Neuronal stem cell (in vitro differentiated cells): ENCODE measurements around the gene NTNG1.

Source experiments
- DNase-seq: peaks from one replicate; pipeline ENCODE4 v3.0.0-alpha.2; 2013; ENCODE audit warnings: low spot score
- H2AFZ ChIP-seq: one replicate; pipeline ENCODE4 v1.6.1; 2013; ENCODE audit warnings: mild to moderate bottlenecking, low read length, inconsistent platforms
- H2AK5ac ChIP-seq: 2 replicates; pipeline ENCODE4 v1.6.1; 2013; ENCODE audit warnings: low read depth, mild to moderate bottlenecking, inconsistent platforms, low read length, moderate library complexity, mixed read lengths
- H2BK120ac ChIP-seq: 2 replicates; pipeline ENCODE4 v1.6.1; 2013; ENCODE audit warnings: low read depth, mild to moderate bottlenecking, inconsistent platforms, low read length, moderate library complexity, mixed read lengths
- H2BK12ac ChIP-seq: one replicate; pipeline ENCODE4 v1.6.1; 2013; ENCODE audit warnings: low read length, inconsistent platforms
- H2BK15ac ChIP-seq: 2 replicates; pipeline ENCODE4 v1.6.1; 2013; ENCODE audit warnings: mild to moderate bottlenecking, low read length, inconsistent platforms, mixed read lengths
- H2BK5ac ChIP-seq: one replicate; pipeline ENCODE4 v1.6.1; 2013; ENCODE audit warnings: inconsistent platforms, mild to moderate bottlenecking, low read length, moderate library complexity
- H3K14ac ChIP-seq: one replicate; pipeline ENCODE4 v1.6.1; 2013; ENCODE audit warnings: low read length, inconsistent platforms
- H3K18ac ChIP-seq: 2 replicates; pipeline ENCODE4 v1.6.1; 2013; ENCODE audit warnings: low read length, inconsistent platforms
- H3K23ac ChIP-seq: 2 replicates; pipeline ENCODE4 v1.6.1; 2013; ENCODE audit warnings: low read depth, mild to moderate bottlenecking, mixed read lengths, low read length, inconsistent platforms; ENCODE audit not compliant: poor library complexity
- H3K27ac ChIP-seq: replicated peaks from 3 replicates; pipeline ENCODE4 v1.5.1; 2013; ENCODE audit warnings: low read length, inconsistent platforms
- H3K27me3 ChIP-seq, 3 experiments: 2 replicates each; pipeline ENCODE4 v1.6.1; 2013; ENCODE audit warnings: low read length in 3 of 3, mild to moderate bottlenecking in 2 of 3, inconsistent platforms in 1 of 3, low read depth in 1 of 3, mixed read lengths in 1 of 3, moderate library complexity in 1 of 3; ENCODE audit not compliant: control insufficient read depth in 3 of 3, insufficient read depth in 3 of 3
- H3K36me3 ChIP-seq, 2 donors: replicated peaks in 1 of 2; 2 replicates each; pipeline ENCODE4 v1.6.1; 2013; ENCODE audit warnings: low read length in 2 of 2; ENCODE audit not compliant: control insufficient read depth in 2 of 2, insufficient read depth in 2 of 2
- H3K4ac ChIP-seq: 2 replicates; pipeline ENCODE4 v1.6.1; 2013; ENCODE audit warnings: inconsistent platforms, mild to moderate bottlenecking, low read length, moderate library complexity
- H3K4me1 ChIP-seq, 2 donors: 1 replicate in 1 of 2; 2 replicates in 1 of 2; pipeline ENCODE4 v1.6.1; 2013; ENCODE audit warnings: low read length in 2 of 2, low read depth in 1 of 2; ENCODE audit not compliant: control insufficient read depth in 2 of 2, insufficient read depth in 1 of 2
- H3K4me2 ChIP-seq: one replicate; pipeline ENCODE4 v1.6.1; 2013; ENCODE audit warnings: mild to moderate bottlenecking, low read length, inconsistent platforms; ENCODE audit not compliant: insufficient read depth, poor library complexity, severe bottlenecking
- H3K4me3 ChIP-seq, 2 donors: 2 replicates each; pipeline ENCODE4 v1.5.1; 2013; ENCODE audit warnings: low read length in 2 of 2, mild to moderate bottlenecking in 2 of 2, inconsistent platforms in 1 of 2, moderate library complexity in 1 of 2
- H3K79me1 ChIP-seq: one replicate; pipeline ENCODE4 v1.6.1; 2013; ENCODE audit warnings: low read depth, mild to moderate bottlenecking, inconsistent platforms, low read length, moderate library complexity
- H3K9ac ChIP-seq: one replicate; pipeline ENCODE4 v1.6.1; 2013; ENCODE audit warnings: mild to moderate bottlenecking, low read depth, low read length, inconsistent platforms; ENCODE audit not compliant: poor library complexity
- H3K9me3 ChIP-seq, 2 donors: replicated peaks in 1 of 2; 2 replicates each; pipeline versions ENCODE3 to v1.6.1; 2013; ENCODE audit warnings: low read length in 2 of 2, mild to moderate bottlenecking in 2 of 2, inconsistent platforms in 1 of 2, low read depth in 1 of 2, mixed read lengths in 1 of 2, moderate library complexity in 1 of 2; ENCODE audit not compliant: control insufficient read depth in 2 of 2, insufficient read depth in 1 of 2
- H4K8ac ChIP-seq: one replicate; pipeline ENCODE4 v1.6.1; 2013; ENCODE audit warnings: low read depth, mild to moderate bottlenecking, inconsistent platforms, low read length, moderate library complexity
- H4K91ac ChIP-seq: one replicate; pipeline ENCODE4 v1.6.1; 2013; ENCODE audit warnings: low read length, low read depth, mild to moderate bottlenecking, inconsistent platforms; ENCODE audit not compliant: poor library complexity
- WGBS, 2 donors: extraction: QIAGEN DNeasy Blood & Tissue Kit; methylation state at CpG; one replicate each; pipeline ENCODE4 v1.1.7; 2013; ENCODE audit warnings: missing lambda C conversion rate in 2 of 2, mixed read lengths in 1 of 2; ENCODE audit not compliant: insufficient read length in 2 of 2, insufficient replicate concordance in 1 of 2; ENCODE audit errors: extremely low coverage in 2 of 2; 5-methylcytosine and 5-hydroxymethylcytosine counted together

NTNG1 gene

DNA sequence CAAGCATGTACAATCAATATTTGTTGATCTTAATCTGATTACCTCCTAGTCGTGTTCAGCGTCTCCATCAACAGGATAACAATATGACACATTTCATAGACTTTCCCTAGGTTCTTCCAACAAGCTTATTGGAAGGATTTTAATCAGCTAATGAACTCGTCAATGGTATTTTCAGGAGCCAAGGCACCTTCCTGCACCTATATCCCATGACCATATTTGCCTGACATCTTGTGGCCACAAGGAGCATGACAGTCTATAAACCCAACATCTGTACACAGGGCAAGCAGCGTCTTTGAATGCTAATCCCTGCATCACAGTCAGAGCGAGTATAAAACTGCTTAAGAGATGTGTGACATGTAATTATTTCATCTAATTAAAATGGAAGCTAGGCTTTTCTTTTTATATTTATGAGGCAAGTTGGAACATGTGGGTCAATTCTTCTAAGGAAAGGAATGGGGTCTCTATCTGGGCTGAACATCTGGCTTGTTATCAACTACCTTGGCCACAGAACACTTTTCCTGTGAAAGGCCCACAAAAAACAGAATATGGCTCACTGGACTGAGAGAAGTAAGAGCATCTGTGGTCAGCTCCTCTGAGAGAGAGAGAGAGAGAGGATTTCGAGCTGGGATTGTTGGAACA, 388.8 kb downstream of the NTNG1 start:
- H3K79me1 ChIP-seq = no peaks in the 10 kb centered on the region
- H3K9ac ChIP-seq = no peak overlapping the region
- no peak overlapping the region for H3K4me3 ChIP-seq
- H3K18ac ChIP-seq = no peak overlapping the region
- H3K27ac ChIP-seq = no peak overlapping the region
- H3K27me3 ChIP-seq = peaks cover 0 to 12% (median 0%) of the 10 kb centered on the region in 3 experiments
- no CpG with 5 or more reads among the region's 6 CpGs for WGBS, 2 donors
- H2BK12ac ChIP-seq = no peak overlapping the region
- no peak overlapping the region for H2BK5ac ChIP-seq
- H2BK120ac ChIP-seq = no peak overlapping the region
- no peak overlapping the region for H4K91ac ChIP-seq
- no peak overlapping the region for H3K4ac ChIP-seq
- no peak overlapping the region for H3K14ac ChIP-seq
- no peaks in the 10 kb centered on the region for H3K9me3 ChIP-seq
- H4K8ac ChIP-seq = no peak overlapping the region
- H2BK15ac ChIP-seq = no peak overlapping the region
- H2AFZ ChIP-seq = no peak overlapping the region
- peak; percentile 24 for DNase-seq
- H3K36me3 ChIP-seq = no peaks in the 10 kb centered on the region
- no peak overlapping the region for H3K4me2 ChIP-seq
- no peak overlapping the region for H3K23ac ChIP-seq
- no peak overlapping the region for H2AK5ac ChIP-seq
- no peaks in the 10 kb centered on the region for H3K4me1 ChIP-seq

DNA sequence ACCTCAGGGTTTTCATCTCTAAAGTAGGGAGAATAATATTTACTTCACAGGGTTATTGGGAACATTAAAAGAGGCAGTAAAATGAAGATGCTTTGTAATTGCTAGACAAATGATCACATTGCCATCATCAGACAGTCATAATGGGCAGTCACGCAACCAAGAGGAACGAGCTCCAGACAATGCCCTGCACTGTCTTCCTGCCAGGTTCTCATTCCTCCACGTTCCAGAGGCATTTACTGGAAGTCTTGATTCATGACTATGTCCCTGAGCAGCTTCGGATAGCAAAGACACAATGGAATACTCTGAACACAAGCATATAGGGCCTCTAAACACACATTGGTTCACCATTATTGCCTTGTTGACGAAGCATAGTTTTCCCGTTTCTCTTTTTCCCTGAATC, 389.7 kb downstream of the NTNG1 start:
- Histone ChIP-seq H3K23ac (no peak overlapping the region), H3K4me2 (no peak overlapping the region), H2AFZ (no peak overlapping the region), H2BK5ac (no peak overlapping the region), H3K14ac (no peak overlapping the region), H3K9ac (no peak overlapping the region), H3K9me3 (no peaks in the 10 kb centered on the region), H4K8ac (no peak overlapping the region), H3K4me1 (no peaks in the 10 kb centered on the region), H3K4ac (no peak overlapping the region), H3K79me1 (no peaks in the 10 kb centered on the region), H2BK12ac (no peak overlapping the region), H2BK120ac (no peak overlapping the region), H3K4me3 (no peak overlapping the region), H2BK15ac (no peak overlapping the region), H3K18ac (no peak overlapping the region), H4K91ac (no peak overlapping the region), H3K27me3 (peaks cover 0 to 12% (median 0%) of the 10 kb centered on the region in 3 experiments), H3K27ac (no peak overlapping the region), H3K36me3 (no peaks in the 10 kb centered on the region), H2AK5ac (no peak overlapping the region)
- DNase-seq = no peak
- no CpG with 5 or more reads among the region's 6 CpGs for WGBS, 2 donors

DNA sequence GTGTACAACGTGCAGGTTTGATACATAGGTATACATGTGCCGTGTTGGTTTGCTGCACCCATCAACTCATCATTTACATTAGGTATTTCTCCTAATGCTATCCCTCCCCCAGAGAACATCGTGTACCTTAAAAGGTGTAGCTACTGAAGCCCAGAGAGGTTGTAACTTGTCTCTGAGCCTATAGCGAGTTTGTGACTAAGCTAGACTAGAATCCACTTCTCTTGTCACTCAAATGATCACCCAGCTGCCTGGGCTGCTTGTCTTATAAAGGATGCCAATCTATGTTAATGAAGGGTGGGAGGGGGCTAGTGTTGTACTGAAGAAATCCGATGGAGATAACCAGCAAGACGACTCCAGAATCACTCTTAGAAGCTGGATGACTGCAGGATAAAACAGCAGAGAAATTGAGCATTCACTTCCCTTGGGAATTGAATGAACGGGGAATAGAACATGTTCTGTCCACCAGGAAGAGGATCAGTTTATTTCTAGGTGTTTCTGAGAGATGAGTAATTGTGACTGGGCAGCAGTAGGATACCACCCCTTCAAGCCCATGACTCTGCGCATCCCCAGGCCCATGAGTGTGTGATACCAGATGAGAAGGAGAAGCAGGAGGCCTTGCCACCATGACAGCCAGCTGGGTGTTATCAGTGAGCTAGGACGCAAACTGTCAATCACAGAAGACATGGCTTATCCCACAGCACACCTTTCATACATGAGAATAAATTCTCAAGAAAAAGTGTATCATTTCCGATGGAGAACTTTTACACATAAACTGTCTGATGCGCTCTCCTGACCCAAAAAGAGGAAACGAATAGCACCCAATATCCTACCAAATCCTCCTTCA, 390.4 kb downstream of the NTNG1 start:
- Histone ChIP-seq H3K27me3 (peaks cover 0 to 12% (median 0%) of the 10 kb centered on the region in 3 experiments), H3K4me3 (no peak overlapping the region), H2AFZ (no peak overlapping the region), H3K27ac (no peak overlapping the region), H3K18ac (no peak overlapping the region), H2BK120ac (no peak overlapping the region), H4K8ac (no peak overlapping the region), H2AK5ac (no peak overlapping the region), H3K4me1 (no peaks in the 10 kb centered on the region), H2BK12ac (no peak overlapping the region), H3K9me3 (no peaks in the 10 kb centered on the region), H3K79me1 (no peaks in the 10 kb centered on the region), H2BK5ac (no peak overlapping the region), H3K14ac (no peak overlapping the region), H3K9ac (no peak overlapping the region), H3K36me3 (no peaks in the 10 kb centered on the region), H2BK15ac (no peak overlapping the region), H3K4me2 (no peak overlapping the region), H3K23ac (no peak overlapping the region), H3K4ac (no peak overlapping the region), H4K91ac (no peak overlapping the region)
- DNase-seq = no peak
- WGBS, 2 donors = no CpG with 5 or more reads among the region's 12 CpGs

DNA sequence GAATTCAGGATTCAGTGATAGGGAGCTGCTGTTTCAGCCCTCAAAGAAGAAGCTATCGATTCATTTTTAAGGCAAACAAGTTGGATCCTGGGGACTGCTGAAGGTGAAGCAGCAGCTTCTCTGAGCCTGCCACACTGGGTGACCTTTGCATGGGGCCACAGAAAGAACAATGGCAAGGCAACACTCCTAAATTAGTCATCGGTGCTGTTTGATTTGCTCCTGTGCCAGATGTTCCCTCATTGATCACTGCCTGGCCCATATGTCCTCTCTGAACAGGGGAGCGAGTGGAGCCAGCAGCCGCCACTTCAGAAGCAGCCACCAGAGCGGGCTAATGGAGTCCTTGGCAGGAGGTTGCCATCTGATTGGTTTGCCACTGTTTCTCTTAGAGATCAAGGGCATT, 391.5 kb downstream of the NTNG1 start:
- Histone ChIP-seq H4K8ac (no peak overlapping the region), H2AFZ (no peak overlapping the region), H3K9me3 (no peaks in the 10 kb centered on the region), H3K27me3 (peaks cover 0 to 12% (median 0%) of the 10 kb centered on the region in 3 experiments), H2BK15ac (no peak overlapping the region), H3K36me3 (no peaks in the 10 kb centered on the region), H2AK5ac (no peak overlapping the region), H3K4me2 (no peak overlapping the region), H3K4me1 (no peaks in the 10 kb centered on the region), H3K27ac (no peak overlapping the region), H2BK5ac (no peak overlapping the region), H2BK120ac (no peak overlapping the region), H3K14ac (no peak overlapping the region), H3K18ac (no peak overlapping the region), H3K23ac (no peak overlapping the region), H3K4me3 (no peak overlapping the region), H3K9ac (no peak overlapping the region), H3K4ac (no peak overlapping the region), H4K91ac (no peak overlapping the region), H3K79me1 (no peaks in the 10 kb centered on the region), H2BK12ac (no peak overlapping the region)
- WGBS, 2 donors = no CpG with 5 or more reads among the region's 5 CpGs
- DNase-seq = no peak
